ENCODE measurements around the gene TMED4. TPM values are rescaled to one million over a fixed set of nuclear protein-coding genes. Genes with fewer than 3 reads are reported as not detected.

The TMED4 gene
- total RNA-seq, 1 experiment from 2014 or later = 115 TPM

DNA sequence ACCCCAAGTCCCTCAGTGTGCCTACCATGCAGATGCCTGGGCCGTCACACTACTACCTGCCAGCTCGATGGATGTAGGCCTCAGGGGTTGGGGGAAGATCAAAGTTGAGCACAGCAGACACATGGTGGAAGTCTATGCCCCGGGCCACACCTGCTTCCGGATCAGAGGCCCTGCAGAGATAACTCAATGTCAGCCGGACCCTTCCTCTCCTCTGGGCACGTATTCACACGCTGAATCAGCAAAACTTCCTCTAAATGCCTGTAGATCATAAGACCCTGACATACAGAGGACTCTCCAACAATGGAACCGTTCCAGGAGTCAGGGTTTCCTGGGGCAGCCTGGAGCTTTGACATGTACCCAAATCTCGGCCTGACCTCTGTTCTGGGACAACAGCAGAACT, 12.1 kb downstream of the TMED4 start:
- DNase-seq = no peak
- no peaks in the 10 kb centered on the region for H3K27me3 Mint-ChIP-seq (ENCODE audit: unreplicated experiment)
- no TSS peak for BruUV-seq (replicated peaks)
- no peak overlapping the region for H3K27ac Mint-ChIP-seq (ENCODE audit: unreplicated experiment)
- no peaks in the 10 kb centered on the region for H3K9me3 Mint-ChIP-seq (ENCODE audit: low read depth, unreplicated experiment)
- peaks cover 28% of the 10 kb centered on the region for H3K4me1 Mint-ChIP-seq (ENCODE audit: low read depth, unreplicated experiment)
- CTCF ChIA-PET = no interaction called here
- peaks cover 82% of the 10 kb centered on the region for H3K36me3 Mint-ChIP-seq (ENCODE audit: insufficient read depth, unreplicated experiment)
- TF ChIP-seq, protein P1, sequence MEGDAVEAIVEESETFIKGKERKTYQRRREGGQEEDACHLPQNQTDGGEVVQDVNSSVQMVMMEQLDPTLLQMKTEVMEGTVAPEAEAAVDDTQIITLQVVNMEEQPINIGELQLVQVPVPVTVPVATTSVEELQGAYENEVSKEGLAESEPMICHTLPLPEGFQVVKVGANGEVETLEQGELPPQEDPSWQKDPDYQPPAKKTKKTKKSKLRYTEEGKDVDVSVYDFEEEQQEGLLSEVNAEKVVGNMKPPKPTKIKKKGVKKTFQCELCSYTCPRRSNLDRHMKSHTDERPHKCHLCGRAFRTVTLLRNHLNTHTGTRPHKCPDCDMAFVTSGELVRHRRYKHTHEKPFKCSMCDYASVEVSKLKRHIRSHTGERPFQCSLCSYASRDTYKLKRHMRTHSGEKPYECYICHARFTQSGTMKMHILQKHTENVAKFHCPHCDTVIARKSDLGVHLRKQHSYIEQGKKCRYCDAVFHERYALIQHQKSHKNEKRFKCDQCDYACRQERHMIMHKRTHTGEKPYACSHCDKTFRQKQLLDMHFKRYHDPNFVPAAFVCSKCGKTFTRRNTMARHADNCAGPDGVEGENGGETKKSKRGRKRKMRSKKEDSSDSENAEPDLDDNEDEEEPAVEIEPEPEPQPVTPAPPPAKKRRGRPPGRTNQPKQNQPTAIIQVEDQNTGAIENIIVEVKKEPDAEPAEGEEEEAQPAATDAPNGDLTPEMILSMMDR (IDR thresholded peaks at IDR 0.05; ENCODE audit: unreplicated experiment) = no peak
- no peak overlapping the region for H3K4me3 Mint-ChIP-seq (ENCODE audit: low read depth, unreplicated experiment)
- intact Hi-C loops (cut with micrococcal nuclease; ENCODE audit: unreplicated experiment) = loop anchor here (5.0 kb wide), 2 partner anchors 223 to 922 kb away; no protein-coding TSS in a partner anchor

DNA sequence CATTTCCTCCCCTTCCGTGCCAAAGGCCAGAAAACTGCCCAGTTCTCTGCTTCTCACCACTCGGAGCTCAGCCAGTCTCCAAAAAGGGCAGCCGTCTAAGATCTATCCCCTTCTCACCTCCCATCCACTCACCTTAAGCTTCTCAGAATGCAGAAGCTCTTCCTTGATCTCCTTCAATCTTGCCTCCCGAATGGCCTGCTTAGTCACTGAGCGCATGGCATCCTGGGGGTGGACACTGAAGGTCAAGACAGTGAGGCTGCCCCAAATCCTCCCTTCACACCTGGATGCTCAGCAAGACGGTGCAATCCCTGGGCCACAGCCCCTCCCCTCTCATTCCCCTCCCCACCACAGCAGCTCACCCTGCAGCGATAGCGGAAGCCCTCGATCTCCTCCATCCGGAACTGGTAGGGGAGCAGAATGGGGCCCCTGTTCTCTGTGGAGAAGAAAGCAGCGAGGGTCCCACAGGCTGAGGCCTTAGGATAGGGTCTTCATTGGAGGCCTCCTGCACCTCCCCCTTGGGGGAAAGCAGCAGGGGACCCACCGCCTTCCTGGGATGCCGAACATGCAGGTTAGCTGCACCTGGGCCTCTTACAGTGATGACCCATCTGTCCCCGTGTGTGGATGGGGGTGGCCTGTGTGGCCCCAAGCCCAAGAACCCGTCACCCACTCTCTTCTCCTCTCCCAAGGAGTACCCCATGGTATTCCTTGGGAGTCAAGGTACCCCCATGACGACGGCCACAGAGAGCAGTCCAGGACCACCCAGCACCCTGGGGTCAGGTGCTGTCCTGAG, 13.1 kb downstream of the TMED4 start:
- Mint-ChIP-seq H3K9me3 (ENCODE audit: low read depth, unreplicated experiment) (no peaks in the 10 kb centered on the region), H3K4me1 (ENCODE audit: low read depth, unreplicated experiment) (peaks cover 29% of the 10 kb centered on the region), H3K27ac (ENCODE audit: unreplicated experiment) (no peak overlapping the region), H3K36me3 (ENCODE audit: insufficient read depth, unreplicated experiment) (peaks cover 82% of the 10 kb centered on the region), H3K4me3 (ENCODE audit: low read depth, unreplicated experiment) (no peak overlapping the region), H3K27me3 (ENCODE audit: unreplicated experiment) (no peaks in the 10 kb centered on the region)
- CTCF ChIA-PET = interaction anchor here (0.6 to 0.8 kb wide), 2 partner anchors 10 to 21 kb away, joined by 3 read pairs; no protein-coding TSS in a partner anchor
- TF ChIP-seq, protein P1 (IDR thresholded peaks at IDR 0.05; ENCODE audit: unreplicated experiment) = no peak
- intact Hi-C loops (cut with micrococcal nuclease; ENCODE audit: unreplicated experiment) = loop anchor here (5.0 kb wide), 1 partner anchor 222 kb away; no protein-coding TSS in a partner anchor
- DNase-seq = no peak
- no TSS peak for BruUV-seq (replicated peaks)

DNA sequence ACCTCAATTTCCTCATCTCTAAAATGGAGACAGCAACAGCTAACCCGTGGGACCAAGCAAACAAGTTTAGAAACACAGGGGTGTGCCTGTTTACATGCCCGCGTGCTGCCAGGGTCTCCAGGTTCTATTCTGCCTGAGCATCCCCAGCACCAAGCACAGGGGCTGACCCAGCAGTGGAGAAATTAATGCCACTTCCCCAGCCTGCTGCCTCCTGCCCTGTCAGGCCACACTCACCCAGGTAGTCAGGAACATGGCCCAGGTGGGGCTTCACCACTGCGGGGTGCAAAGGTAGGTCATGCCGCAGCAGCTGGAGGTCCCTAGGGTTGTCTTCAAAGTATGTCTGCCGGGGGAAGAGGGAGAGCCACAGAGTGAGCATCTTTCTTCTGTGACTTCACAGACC, 14.1 kb downstream of the TMED4 start:
- Mint-ChIP-seq H3K9me3 (ENCODE audit: low read depth, unreplicated experiment) (no peaks in the 10 kb centered on the region), H3K27ac (ENCODE audit: unreplicated experiment) (no peak overlapping the region), H3K36me3 (ENCODE audit: insufficient read depth, unreplicated experiment) (peaks cover 82% of the 10 kb centered on the region), H3K4me1 (ENCODE audit: low read depth, unreplicated experiment) (peaks cover 31% of the 10 kb centered on the region), H3K4me3 (ENCODE audit: low read depth, unreplicated experiment) (no peak overlapping the region), H3K27me3 (ENCODE audit: unreplicated experiment) (no peaks in the 10 kb centered on the region)
- CTCF ChIA-PET = interaction anchor here (0.8 kb wide), 1 partner anchor 9 kb away, joined by 3 read pairs; no protein-coding TSS in a partner anchor
- TF ChIP-seq, protein P1 (IDR thresholded peaks at IDR 0.05; ENCODE audit: unreplicated experiment) = no peak
- no peak for DNase-seq
- no TSS peak for BruUV-seq (replicated peaks)
- intact Hi-C loops (cut with micrococcal nuclease; ENCODE audit: unreplicated experiment) = loop anchor here (5.0 kb wide), 1 partner anchor 221 kb away; no protein-coding TSS in a partner anchor

DNA sequence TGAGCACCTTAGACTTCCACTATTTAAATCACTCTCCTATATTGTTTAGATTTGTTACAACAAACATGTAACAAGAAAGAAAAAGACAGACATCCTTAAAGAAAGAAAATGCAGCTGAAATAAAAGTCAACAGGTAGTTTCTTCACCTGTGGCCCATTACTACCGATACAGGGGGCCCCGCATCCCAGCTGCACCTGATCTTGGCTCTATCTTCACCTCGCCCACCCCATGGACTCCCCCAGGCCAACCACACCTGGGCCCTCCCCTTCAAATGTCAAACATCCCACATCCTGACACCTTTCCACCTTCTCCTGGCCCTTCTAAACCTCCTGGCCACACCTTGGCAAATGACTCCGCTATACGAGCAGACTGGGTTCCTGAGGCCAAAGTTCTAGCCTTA, 15.4 kb downstream of the TMED4 start:
- intact Hi-C loops (cut with micrococcal nuclease; ENCODE audit: unreplicated experiment) = loop anchor here (5.0 kb wide), 1 partner anchor 219 kb away; no protein-coding TSS in a partner anchor
- Mint-ChIP-seq H3K27ac (ENCODE audit: unreplicated experiment) (no peak overlapping the region), H3K4me3 (ENCODE audit: low read depth, unreplicated experiment) (no peak overlapping the region), H3K4me1 (ENCODE audit: low read depth, unreplicated experiment) (peaks cover 32% of the 10 kb centered on the region), H3K9me3 (ENCODE audit: low read depth, unreplicated experiment) (no peaks in the 10 kb centered on the region), H3K36me3 (ENCODE audit: insufficient read depth, unreplicated experiment) (peaks cover 78% of the 10 kb centered on the region), H3K27me3 (ENCODE audit: unreplicated experiment) (no peaks in the 10 kb centered on the region)
- CTCF ChIA-PET = interaction anchor here (0.6 kb wide), 1 partner anchor 346 kb away, joined by 4 read pairs; no protein-coding TSS in a partner anchor
- no TSS peak for BruUV-seq (replicated peaks)
- TF ChIP-seq, protein P1 (IDR thresholded peaks at IDR 0.05; ENCODE audit: unreplicated experiment) = no peak
- DNase-seq = no peak
